HG03039 (cell line): ENCODE results near the gene SMCHD1.
"Not testable (repeated sequence)": the region's sequence is repeated elsewhere in the genome, so short reads cannot be mapped to it uniquely, and the experiment has no call there.

ENCODE experiments used
- ATAC-seq: cut with Tn5 transposase; IDR thresholded peaks from one replicate; pipeline ENCODE4 v1.9.1; 2021; ENCODE audit warnings: mild to moderate bottlenecking, moderate library complexity; ENCODE audit not compliant: unreplicated experiment

SMCHD1 gene

GRCh38 chr18:2656981-2657512 lies 1.5 kb downstream of the SMCHD1 start:
- no peak for ATAC-seq

GRCh38 chr18:2657788-2658458 lies 2.4 kb downstream of the SMCHD1 start:
- ATAC-seq = no peak

- not testable (repeated sequence) for ATAC-seq
These were observed 5.3 kb downstream of the SMCHD1 start for GRCh38 chr18:2660849-2661248.

- not testable (repeated sequence) for ATAC-seq
These were observed 6.8 kb downstream of the SMCHD1 start for GRCh38 chr18:2662288-2662687.

GRCh38 chr18:2662990-2663389 lies 7.5 kb downstream of the SMCHD1 start:
- no peak for ATAC-seq

- no peak for ATAC-seq
These were observed 16.9 kb downstream of the SMCHD1 start for GRCh38 chr18:2672410-2672809.

GRCh38 chr18:2672872-2673271 lies 17.3 kb downstream of the SMCHD1 start:
- ATAC-seq = no peak

GRCh38 chr18:2678933-2679332 lies 23.4 kb downstream of the SMCHD1 start:
- ATAC-seq = not testable (repeated sequence)

GRCh38 chr18:2680216-2680792 lies 24.8 kb downstream of the SMCHD1 start:
- no peak for ATAC-seq

- ATAC-seq = no peak
These were observed 26.6 kb downstream of the SMCHD1 start for GRCh38 chr18:2681993-2682603.

- ATAC-seq = no peak
These were observed 27.5 kb downstream of the SMCHD1 start for GRCh38 chr18:2683055-2683454.

- no peak for ATAC-seq
These were observed 30.9 kb downstream of the SMCHD1 start for GRCh38 chr18:2686349-2686968.

- ATAC-seq = peak; percentile 58
These were observed 32.0 kb downstream of the SMCHD1 start for GRCh38 chr18:2687390-2688001.

GRCh38 chr18:2692508-2692907 lies 37.0 kb downstream of the SMCHD1 start:
- ATAC-seq = no peak

GRCh38 chr18:2697184-2697583 lies 41.7 kb downstream of the SMCHD1 start:
- no peak for ATAC-seq

- ATAC-seq = no peak
These were observed 43.5 kb downstream of the SMCHD1 start for GRCh38 chr18:2699001-2699400.

- ATAC-seq = no peak
These were observed 49.0 kb downstream of the SMCHD1 start for GRCh38 chr18:2704541-2704940.

- no peak for ATAC-seq
These were observed 51.4 kb downstream of the SMCHD1 start for GRCh38 chr18:2706903-2707302.

GRCh38 chr18:2707551-2708168 lies 52.1 kb downstream of the SMCHD1 start:
- ATAC-seq = no peak

- no peak for ATAC-seq
These were observed 53.8 kb downstream of the SMCHD1 start for GRCh38 chr18:2709316-2709715.

GRCh38 chr18:2714140-2714539 lies 58.6 kb downstream of the SMCHD1 start:
- ATAC-seq = no peak
